ENCODE measurements around the gene COX7A1. TPM values are rescaled to one million over a fixed set of nuclear protein-coding genes. Genes with fewer than 3 reads are reported as not detected.
"Not testable (repeated sequence)": the region's sequence is repeated elsewhere in the genome, so short reads cannot be mapped to it uniquely, and the experiment has no call there.

COX7A1 gene
- total RNA-seq, 1 experiment from 2014 or later: not detected

GRCh38 chr19:36149673-36150406 lies 2.4 kb downstream of the COX7A1 start:
- no peak for DNase-seq (ENCODE audit: low read depth, low spot score)
- in situ Hi-C loops (cut with HindIII; ENCODE audit: low pct_unique_long_range_greater_than_20kb, low sequenced_read_pairs): no loop called here

- in situ Hi-C loops (cut with HindIII; ENCODE audit: low pct_unique_long_range_greater_than_20kb, low sequenced_read_pairs): no loop called here
- DNase-seq (ENCODE audit: low read depth, low spot score): no peak
Measured at GRCh38 chr19:36144624-36145023, 7.6 kb downstream of the COX7A1 start.

DNA sequence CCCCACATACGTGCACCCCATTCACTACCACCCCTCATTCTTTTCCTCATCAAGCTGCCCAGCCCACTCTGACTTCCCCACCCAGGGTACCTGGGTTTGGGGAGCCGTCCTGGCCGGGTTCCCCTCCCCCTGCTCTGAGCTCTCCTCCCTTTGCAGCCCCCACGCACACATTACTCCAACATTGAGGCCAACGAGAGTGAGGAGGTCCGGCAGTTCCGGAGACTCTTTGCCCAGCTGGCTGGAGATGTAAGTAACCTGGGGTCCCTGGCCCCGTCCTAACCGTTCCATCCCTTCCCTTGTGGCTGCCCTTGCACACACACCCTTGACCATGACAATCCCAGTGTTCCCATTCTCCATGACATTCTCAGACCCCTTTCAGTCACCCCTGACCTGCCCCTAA lies 9.8 kb downstream of the COX7A1 start:
- in situ Hi-C loops (cut with HindIII; ENCODE audit: low pct_unique_long_range_greater_than_20kb, low sequenced_read_pairs): no loop called here

GRCh38 chr19:36142046-36142445 lies 10.2 kb downstream of the COX7A1 start:
- DNase-seq (ENCODE audit: low read depth, low spot score): no peak
- in situ Hi-C loops (cut with HindIII; ENCODE audit: low pct_unique_long_range_greater_than_20kb, low sequenced_read_pairs): no loop called here

More for the DNA sequence above, 9.8 kb downstream of the COX7A1 start:
- no peak for DNase-seq (ENCODE audit: low read depth, low spot score)

- in situ Hi-C loops (cut with HindIII; ENCODE audit: low pct_unique_long_range_greater_than_20kb, low sequenced_read_pairs): no loop called here
- peak; percentile 87 for DNase-seq (ENCODE audit: low read depth, low spot score)
Measured at GRCh38 chr19:36141039-36141927, 11.0 kb downstream of the COX7A1 start.

DNA sequence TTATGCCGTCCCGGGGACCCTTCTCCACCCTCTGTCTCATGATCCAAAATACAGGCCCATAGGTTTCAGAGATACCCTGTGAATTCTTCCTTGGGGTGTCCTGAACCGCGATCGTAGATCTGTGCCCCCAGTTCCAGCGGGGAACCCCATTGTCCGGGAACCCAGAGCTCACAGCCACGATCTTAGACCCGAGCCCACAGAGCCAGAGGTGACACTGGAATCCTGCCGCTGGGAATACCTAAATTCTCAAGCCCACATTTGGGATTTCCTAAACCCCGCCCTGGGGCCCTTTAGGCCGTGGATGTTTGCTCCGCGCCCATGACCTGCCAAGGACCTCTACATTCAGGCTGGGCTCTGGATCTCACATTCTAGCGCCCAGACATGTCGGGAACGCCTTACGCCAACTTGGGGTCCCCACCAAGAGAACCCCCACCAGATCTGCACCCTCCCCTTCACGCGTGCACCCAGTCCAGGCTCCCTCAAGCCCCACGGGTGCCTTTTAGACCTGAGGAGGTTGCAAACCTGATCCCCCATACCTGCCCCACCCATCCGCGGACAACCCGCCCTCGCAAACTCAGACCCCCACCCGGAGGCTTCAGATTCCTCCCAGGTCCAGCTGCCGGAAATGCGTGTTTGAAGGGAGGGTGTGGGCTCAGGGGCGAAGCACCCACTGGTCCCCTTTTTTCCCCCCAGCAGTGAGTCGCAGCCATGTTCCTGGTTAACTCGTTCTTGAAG lies 11.8 kb downstream of the COX7A1 start:
- in situ Hi-C loops (cut with HindIII; ENCODE audit: low pct_unique_long_range_greater_than_20kb, low sequenced_read_pairs): no loop called here
- peak; percentile 47 for DNase-seq (ENCODE audit: low read depth, low spot score)

DNA sequence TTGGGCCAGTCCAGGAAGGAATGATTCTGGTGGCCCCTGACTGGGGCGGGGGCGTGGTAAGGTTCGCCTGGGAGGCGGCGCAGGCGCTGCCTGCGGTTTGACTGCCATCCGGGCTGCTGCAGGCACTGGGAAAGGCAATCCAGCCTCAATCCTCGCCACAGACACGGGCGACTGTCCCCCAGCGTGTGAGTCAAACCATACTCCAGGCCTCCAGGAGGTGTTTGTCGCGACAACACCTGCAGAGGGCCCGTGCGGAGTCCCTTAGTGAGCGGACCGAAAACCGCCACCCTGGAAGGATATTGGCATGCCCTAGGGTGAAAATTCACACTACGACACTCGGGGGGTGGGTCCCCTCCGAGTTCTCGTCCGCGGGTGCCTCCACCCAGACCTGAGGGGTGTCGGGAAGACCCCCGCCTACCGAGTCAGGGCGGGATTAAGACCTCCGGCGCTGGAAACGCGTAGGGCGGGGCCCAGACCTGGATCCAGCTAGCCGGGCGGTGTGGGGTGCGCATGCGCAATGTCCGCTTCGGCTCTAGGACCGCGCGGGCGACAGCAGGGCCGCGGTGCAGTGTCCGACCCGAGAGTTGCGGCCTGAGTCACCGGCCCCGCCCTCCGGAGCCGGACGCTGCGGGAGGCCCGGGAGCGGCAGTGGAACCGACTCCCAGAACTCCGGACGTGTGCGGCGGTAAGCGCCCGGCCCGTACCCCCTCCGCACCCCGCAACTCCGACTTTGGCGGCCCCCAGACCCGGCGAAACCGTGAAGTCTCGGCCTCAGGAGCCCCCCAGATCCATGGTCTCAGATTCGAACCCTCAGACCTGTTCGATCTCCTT lies 12.6 kb downstream of the COX7A1 start, which contains the start of gene CAPNS1:
CAPNS1 (plus strand) TSS at position 594 of the 831 bp plus-strand sequence. CDS start 946 bp downstream, outside the sequence.
- in situ Hi-C loops (cut with HindIII; ENCODE audit: low pct_unique_long_range_greater_than_20kb, low sequenced_read_pairs): no loop called here
- peak; percentile 93 for DNase-seq (ENCODE audit: low read depth, low spot score)

DNA sequence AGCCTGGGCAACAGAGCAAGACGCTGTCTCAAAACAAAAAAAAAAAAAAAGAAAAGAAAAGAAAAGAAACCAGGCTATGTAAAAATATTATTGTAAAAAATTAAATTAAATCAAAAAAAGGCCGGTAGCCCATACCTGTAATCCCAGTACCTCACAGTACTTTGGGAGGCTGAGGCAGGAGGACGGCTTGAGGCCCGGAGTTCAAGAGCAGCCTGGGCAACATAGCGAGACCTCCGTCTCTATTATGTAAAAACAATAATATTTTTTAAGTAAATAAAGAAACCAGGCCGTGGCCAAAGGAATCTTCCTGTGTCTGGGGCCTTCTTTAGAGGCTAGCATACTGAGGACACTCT lies 13.2 kb downstream of the COX7A1 start:
- in situ Hi-C loops (cut with HindIII; ENCODE audit: low pct_unique_long_range_greater_than_20kb, low sequenced_read_pairs): no loop called here
- no peak for DNase-seq (ENCODE audit: low read depth, low spot score)

GRCh38 chr19:36136964-36137686 lies 15.1 kb downstream of the COX7A1 start:
- in situ Hi-C loops (cut with HindIII; ENCODE audit: low pct_unique_long_range_greater_than_20kb, low sequenced_read_pairs): no loop called here
- DNase-seq (ENCODE audit: low read depth, low spot score): no peak

DNA sequence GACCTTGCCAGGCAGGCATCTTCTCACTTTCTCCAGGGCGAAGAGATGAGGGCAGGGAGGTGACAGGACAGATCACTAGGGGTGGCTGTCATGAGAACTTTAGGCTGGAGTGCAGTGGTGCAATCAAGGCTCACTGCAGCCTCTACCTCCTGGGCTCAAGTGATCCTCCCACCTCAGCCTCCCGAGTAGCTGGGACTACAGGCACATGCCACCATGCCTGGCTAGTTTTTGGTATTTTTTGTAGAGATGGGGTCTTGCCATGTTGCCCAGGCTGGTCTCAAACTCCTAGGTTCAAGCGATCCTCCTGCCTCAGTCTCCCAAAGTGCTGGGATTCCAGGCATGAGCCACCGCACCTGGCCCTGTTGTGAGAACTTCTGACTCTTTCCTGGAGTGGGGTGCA lies 17.4 kb downstream of the COX7A1 start:
- in situ Hi-C loops (cut with HindIII; ENCODE audit: low pct_unique_long_range_greater_than_20kb, low sequenced_read_pairs): not testable (repeated sequence)

GRCh38 chr19:36131221-36131620 lies 21.0 kb downstream of the COX7A1 start:
- in situ Hi-C loops (cut with HindIII; ENCODE audit: low pct_unique_long_range_greater_than_20kb, low sequenced_read_pairs): not testable (repeated sequence)

More for the DNA sequence above, 17.4 kb downstream of the COX7A1 start:
- DNase-seq (ENCODE audit: low read depth, low spot score): not testable (repeated sequence)

DNA sequence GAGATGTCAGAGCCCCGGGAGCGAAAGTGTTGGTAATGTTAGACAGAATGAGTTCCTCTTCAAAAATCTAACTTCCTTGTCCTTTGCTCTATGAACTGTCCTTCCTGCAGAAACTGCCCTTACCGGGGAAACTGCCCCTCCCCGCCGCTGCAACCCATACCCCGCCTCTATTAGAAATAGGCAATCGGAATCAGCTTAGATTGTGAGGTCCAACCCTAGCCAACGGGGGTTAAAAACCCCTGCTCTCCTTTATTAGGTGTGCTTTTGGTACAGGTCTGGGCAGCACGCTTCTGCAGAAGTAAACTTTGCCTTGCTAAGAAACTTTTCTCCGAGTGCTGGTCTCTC lies 23.9 kb downstream of the COX7A1 start:
- DNase-seq (ENCODE audit: low read depth, low spot score): no peak
- in situ Hi-C loops (cut with HindIII; ENCODE audit: low pct_unique_long_range_greater_than_20kb, low sequenced_read_pairs): no loop called here

More at GRCh38 chr19:36131221-36131620, 21.0 kb downstream of the COX7A1 start:
- not testable (repeated sequence) for DNase-seq (ENCODE audit: low read depth, low spot score)

DNA sequence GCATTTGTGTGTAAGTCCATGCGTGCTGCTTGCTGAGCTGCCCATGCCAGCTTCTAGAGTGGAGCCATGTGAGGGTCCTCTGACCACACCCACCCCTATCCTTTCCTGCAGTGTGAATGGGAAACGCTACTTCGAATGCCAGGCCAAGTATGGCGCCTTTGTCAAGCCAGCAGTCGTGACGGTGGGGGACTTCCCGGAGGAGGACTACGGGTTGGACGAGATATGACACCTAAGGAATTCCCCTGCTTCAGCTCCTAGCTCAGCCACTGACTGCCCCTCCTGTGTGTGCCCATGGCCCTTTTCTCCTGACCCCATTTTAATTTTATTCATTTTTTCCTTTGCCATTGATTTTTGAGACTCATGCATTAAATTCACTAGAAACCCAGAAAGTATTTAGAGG lies 26.7 kb downstream of the COX7A1 start:
- no peak for DNase-seq (ENCODE audit: low read depth, low spot score)
- in situ Hi-C loops (cut with HindIII; ENCODE audit: low pct_unique_long_range_greater_than_20kb, low sequenced_read_pairs): no loop called here

GRCh38 chr19:36121486-36122124 lies 30.6 kb downstream of the COX7A1 start:
- in situ Hi-C loops (cut with HindIII; ENCODE audit: low pct_unique_long_range_greater_than_20kb, low sequenced_read_pairs): no loop called here

DNA sequence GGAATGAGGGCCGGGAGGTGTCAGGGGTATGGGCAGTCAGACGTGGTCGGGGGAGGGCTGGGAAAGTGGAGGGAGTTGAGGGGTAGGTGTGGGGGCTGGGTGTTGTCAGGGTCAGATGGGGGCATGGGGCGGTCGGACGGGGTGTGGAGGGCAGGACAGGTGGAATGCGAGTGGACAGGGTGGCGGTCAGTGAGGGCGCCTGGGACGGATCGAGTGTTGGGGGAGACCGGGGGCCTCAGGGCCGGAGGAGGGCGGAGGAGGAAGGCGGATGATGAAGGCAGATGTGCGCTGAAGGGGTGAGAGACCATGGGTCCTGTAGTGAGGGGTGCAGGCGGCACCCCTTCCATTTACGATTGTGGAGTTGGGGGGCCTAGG lies 31.3 kb downstream of the COX7A1 start:
- no peak for DNase-seq (ENCODE audit: low read depth, low spot score)
- in situ Hi-C loops (cut with HindIII; ENCODE audit: low pct_unique_long_range_greater_than_20kb, low sequenced_read_pairs): no loop called here

More at GRCh38 chr19:36121486-36122124, 30.6 kb downstream of the COX7A1 start:
- DNase-seq (ENCODE audit: low read depth, low spot score): no peak

Measured in SK-MEL-5 (cell line).